Stimulated activated CD8-positive, alpha-beta memory T cell treated with anti-CD3 and anti-CD28 coated beads, Interleukin-4, amount 100 ng/mL, for 48 hours (primary cell): ENCODE results near the gene GALNT9.
"Not testable (repeated sequence)": the region's sequence is repeated elsewhere in the genome, so short reads cannot be mapped to it uniquely, and the experiment has no call there.

Experiments
- DNase-seq: peaks from one replicate; pipeline ENCODE4 v3.0.0-alpha.2; 2020

The GALNT9 gene

GRCh38 chr12:132311201-132311915 is 18.0 kb downstream of the GALNT9 start:
- DNase-seq: no peak

- DNase-seq: no peak
Observed at GRCh38 chr12:132310181-132311040, 19.0 kb downstream of the GALNT9 start.

GRCh38 chr12:132309596-132310086 is 19.7 kb downstream of the GALNT9 start:
- DNase-seq: no peak

GRCh38 chr12:132308853-132309595 is 20.4 kb downstream of the GALNT9 start:
- no peak for DNase-seq

GRCh38 chr12:132307976-132308852 is 21.2 kb downstream of the GALNT9 start:
- no peak for DNase-seq

GRCh38 chr12:132306885-132307191 is 22.6 kb downstream of the GALNT9 start:
- DNase-seq: no peak

GRCh38 chr12:132305991-132306884 is 23.2 kb downstream of the GALNT9 start:
- no peak for DNase-seq

- DNase-seq: no peak
Observed at GRCh38 chr12:132305560-132305966, 23.8 kb downstream of the GALNT9 start.

GRCh38 chr12:132304866-132305265 is 24.5 kb downstream of the GALNT9 start:
- not testable (repeated sequence) for DNase-seq

GRCh38 chr12:132303853-132304373 is 25.5 kb downstream of the GALNT9 start:
- DNase-seq: not testable (repeated sequence)

GRCh38 chr12:132302466-132303358 is 26.7 kb downstream of the GALNT9 start:
- DNase-seq: no peak

GRCh38 chr12:132300789-132301722 is 28.3 kb downstream of the GALNT9 start:
- no peak for DNase-seq

GRCh38 chr12:132296063-132296462 is 33.3 kb downstream of the GALNT9 start:
- no peak for DNase-seq

- DNase-seq: not testable (repeated sequence)
Observed at GRCh38 chr12:132295561-132295960, 33.8 kb downstream of the GALNT9 start.

GRCh38 chr12:132295101-132295526 is 34.3 kb downstream of the GALNT9 start:
- DNase-seq: no peak

GRCh38 chr12:132294121-132295034 is 35.0 kb downstream of the GALNT9 start:
- DNase-seq: no peak
